GM20431 (cell line): ENCODE measurements around the gene NRXN3.
"Not testable (repeated sequence)": the region's sequence is repeated elsewhere in the genome, so short reads cannot be mapped to it uniquely, and the experiment has no call there.

Experiments used
- in situ Hi-C: fragments of 300-500 bp; cut with MseI, MboI; formaldehyde crosslinking; loops from one replicate; pipeline ENCODE4 v1.15.0; 2020; ENCODE audit warnings: low sequenced_read_pairs; ENCODE audit not compliant: unreplicated experiment

Gene NRXN3

DNA sequence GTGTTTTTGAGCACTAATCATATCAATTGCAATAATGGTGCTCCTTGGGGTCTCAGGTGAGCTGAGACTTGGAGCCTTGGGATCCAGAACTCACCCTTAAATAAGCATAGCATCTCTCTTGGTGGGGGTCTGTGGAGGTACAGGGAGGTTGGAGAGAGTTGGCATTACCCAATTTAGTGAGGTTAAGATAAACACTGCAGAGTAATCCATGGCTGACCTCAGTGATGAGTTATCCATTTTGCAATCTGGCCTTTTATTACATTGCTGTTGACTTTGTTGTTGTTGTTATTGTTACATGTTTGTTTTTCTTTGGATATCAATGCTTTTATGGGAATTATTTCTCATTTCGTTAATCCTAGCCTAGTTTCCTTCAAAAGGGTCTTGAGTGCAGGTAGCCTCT lies 373.3 kb downstream of the NRXN3 start:
- in situ Hi-C loops, result no loop called here

DNA sequence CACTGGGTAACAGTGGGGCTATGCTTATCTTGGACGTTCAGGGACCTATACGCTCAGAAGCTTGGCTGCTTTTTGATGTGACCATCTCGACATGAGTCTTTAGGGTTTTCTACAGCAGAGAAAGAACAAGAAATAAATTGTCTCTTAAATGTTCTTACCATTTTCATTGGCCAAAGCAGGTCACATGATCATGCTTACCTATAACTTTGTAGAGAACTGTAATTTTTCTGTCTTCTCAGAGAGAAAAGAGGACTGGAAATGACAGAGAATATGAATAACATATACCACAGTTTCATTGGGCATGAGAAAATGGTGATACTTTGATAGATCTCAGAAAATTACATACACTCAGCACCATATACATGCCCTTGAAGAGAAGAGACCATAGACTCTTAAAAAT lies 390.9 kb downstream of the NRXN3 start:
- in situ Hi-C loops, result no loop called here

DNA sequence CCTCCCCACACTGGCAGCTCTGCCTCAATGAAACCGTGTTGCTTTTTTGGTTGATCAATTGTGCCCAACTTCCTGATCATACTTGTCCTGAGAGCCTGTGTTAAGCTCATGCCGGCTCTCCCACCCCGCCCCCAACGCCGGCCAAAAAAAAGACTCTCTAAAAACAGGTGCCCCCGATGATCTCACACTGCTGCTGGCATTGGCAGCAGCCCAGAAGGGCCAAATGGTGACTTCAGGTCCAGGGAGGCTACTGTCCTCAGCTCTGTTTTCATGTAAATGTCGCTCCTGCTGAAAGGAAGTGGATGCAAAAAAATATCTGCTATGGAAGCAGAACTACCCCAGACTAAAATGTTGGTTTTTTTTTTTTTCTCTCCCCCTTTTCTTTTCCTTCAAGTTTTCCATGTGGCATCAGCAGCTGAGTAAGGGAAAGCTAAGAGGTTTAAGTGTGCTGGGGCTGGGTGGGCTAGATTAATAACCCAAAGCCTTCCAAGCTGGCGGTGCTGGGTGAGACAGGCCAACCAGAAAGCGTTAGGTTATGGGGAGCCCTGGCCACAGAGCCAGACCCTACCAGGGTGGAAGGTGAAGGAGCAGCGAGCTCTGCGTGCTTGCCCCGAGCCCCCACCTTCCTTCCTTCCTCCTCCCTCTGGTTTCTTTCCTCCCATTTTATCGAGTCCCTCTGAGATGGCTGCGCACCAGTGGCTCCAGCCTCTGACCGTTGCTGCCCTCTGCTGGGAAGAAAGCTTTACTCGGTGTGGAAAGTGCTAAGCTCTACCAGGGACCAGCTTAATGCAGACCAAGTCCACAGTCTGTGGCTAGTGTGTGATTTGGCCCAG lies 396.1 kb downstream of the NRXN3 start:
- in situ Hi-C loops, result no loop called here

DNA sequence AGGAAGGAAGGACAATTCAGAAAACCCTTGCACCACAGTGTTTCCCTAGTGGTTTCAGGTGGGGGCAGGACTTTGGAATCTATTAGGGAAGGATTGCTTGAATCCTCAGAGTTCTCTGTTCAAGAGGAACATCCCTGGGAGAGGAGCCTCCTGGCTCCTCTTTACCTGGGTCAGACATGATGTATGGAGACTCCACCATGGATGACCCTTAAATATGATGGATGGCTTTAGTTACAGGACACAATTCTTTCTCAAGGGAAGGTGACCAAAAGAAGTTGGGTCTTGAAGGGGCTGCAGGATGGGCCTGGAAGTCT lies 396.6 kb downstream of the NRXN3 start:
- in situ Hi-C loops, result no loop called here

DNA sequence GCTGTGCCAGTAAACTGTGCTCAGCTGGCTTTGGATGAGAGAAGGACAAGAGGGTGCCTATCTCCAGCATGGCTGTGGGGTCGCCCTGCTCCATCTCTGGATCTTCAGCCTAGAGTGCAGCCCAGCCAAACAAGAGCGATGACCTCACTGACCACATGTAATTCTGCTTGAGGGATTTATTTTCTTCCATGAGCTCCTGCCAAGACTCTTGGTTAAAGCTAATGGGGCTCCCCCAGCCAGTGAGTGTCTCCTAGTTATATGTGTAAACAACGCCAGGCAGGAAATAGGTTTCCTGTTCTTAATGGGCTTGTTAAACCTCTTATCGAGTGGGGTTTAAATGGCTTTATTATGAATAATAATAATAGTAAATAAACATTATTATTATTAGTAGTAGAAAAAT lies 397.2 kb downstream of the NRXN3 start:
- in situ Hi-C loops, result no loop called here

DNA sequence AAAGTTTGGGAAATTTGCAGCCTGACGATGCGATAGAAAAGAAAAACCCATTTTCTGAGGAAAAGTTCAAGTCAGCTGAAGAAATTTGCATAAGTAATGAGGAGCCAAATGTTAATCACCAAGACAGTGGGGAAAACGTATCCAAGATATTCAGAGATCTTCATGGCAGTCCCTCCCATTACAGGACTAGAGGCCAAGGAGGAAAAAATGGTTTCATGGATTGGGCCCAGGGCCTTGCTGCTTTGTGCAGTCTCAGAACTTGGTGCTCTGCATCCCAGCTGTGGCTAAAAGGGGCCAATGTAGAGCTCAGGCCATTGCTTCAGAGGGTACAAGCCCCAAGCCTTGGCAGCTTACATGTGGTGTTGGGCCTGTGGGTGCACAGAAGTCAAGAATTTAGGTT lies 403.6 kb downstream of the NRXN3 start:
- in situ Hi-C loops, result not testable (repeated sequence)

DNA sequence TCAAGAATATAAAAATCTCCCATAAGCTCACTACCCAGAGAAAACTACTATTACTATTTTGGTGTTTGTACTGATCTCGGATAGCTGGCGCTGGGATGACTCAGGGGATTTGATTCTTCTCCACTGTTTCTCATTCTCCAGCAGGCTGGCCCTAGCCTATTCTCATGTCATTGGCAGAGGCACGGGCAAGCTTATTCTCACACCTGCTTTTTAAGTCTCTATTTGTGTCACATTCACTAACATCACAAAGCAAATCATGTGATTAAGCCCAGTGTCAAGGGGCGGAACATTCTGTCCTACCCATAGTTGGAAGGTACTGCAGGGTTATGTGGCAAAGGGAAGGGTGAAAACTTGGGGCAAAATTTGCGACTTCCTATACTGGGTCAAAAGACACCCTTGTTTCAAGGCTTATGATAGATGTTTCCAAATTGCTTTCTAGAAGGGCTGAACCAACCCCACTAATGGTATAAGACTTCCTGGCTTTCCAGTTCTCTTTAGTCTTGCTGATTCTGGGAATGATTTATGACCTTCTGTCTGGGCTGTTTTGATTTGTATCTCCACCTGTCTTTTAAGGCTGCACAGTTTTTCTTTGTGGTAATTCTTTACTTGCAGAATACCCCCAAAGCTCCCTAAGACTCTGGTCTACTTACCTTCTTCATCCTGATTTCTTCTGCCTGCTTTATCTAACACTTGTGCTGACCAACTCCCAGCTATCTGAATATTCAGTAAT lies 406.4 kb downstream of the NRXN3 start:
- in situ Hi-C loops, result loop anchor here (25.0 kb wide), 1 partner anchor 714 kb away; no protein-coding TSS in a partner anchor

DNA sequence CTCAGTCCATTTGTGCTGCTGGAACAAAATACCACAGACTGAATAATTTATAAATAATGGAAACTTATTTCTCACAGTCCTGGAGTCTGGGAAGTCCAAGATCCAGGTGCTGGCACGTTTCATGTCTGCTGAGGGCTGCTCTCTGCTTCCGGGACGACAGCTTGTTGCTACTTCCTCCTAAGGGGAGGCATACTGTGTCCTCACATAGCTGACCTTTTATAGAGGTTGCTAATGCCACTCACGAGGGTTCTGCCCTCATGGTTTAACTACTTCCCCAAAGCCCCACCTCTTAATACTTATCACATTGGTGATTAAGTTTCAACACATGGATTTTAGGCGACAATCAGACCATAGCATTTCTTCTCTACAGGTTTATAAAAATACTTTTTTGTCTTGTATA lies 411.1 kb downstream of the NRXN3 start:
- in situ Hi-C loops, result loop anchor here (25.0 kb wide), 1 partner anchor 719 kb away; no protein-coding TSS in a partner anchor

DNA sequence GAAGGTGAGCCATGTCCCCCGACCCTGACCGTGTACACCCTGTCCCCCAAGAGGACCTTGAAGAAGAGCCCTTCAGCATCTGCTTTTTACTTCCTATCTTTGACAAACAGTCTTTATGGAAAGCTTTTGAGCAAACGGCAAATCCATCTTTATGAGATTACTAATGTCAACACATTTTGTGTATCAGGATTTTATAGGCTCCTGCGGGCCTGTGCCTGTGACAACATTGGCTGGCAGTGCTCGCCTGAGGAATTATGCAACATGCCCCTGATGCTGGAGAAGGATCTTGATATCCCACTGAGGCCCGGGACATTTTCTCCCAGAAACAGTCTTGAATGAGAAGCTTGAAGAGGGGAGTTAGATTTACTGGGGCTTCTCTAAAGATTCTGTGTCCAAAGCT lies 416.5 kb downstream of the NRXN3 start:
- in situ Hi-C loops, result loop anchor here (25.0 kb wide), 1 partner anchor 724 kb away; no protein-coding TSS in a partner anchor

DNA sequence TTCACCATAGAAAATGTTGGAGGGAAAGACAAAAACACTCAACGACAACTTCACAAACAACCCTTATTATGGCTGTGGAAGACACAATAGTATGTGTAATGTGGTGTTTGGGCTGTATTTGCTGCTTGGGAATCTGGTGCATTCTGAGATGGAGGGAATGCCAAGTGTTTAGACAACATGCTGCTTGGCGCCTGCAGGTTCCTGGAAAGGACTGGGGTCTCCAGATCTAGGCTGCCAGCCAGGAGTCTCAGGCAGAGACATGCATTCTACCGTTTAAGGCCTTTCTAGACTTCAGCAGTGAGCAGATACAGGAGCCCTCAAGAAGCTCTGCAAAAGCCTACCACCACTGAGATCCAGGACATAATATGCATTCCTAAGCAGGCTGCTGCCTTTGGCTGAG lies 418.7 kb downstream of the NRXN3 start:
- in situ Hi-C loops, result loop anchor here (25.0 kb wide), 1 partner anchor 727 kb away; no protein-coding TSS in a partner anchor

DNA sequence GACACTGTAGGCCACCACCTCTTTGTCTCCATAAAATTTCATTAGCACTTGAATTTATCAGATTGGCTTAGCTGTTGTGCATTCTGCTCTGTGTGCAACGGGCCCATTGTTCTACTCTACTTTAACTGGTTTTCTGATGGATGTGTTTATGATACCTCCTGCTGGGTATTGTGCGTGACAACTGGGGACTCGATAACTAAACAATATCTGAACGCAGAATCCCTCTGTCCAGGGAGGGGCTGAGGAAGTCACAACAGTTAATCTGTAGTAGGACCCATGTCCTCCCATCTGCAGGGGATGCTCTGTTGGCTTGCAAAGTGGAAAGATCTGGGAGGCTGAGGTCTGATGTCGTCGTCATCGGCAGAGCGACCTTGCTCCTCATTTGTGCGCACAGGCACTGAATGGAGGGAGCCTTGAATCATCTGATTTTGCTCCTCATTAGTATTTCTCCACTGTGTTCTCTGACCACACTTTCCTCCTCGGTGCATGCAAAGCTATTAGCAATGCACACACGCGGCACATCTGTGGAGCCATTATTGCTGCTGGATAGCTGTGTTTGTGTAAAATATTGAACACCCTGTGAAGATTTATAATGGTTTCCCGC lies 422.5 kb downstream of the NRXN3 start:
- in situ Hi-C loops, result loop anchor here (25.0 kb wide), 1 partner anchor 730 kb away; no protein-coding TSS in a partner anchor

DNA sequence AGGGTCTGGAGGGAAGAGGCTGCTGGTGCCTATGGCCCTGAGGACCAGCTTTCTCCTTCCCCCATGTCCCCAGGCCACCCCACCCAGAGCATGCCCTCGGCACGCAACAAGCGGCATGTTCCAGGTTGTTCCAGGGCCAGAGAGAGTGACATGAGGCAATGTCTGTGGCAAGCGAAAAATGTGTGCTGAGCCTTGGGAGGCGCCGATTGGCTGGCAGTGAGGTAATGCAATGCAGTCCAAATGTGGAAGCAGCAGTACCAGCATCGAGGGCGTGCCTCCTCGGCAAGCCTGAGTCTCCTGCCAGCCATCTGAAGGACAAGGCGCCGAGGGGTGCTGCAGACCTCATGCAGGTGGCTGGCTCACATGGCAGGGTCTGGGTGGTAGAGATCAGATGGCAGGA lies 423.8 kb downstream of the NRXN3 start:
- in situ Hi-C loops, result loop anchor here (25.0 kb wide), 1 partner anchor 732 kb away; no protein-coding TSS in a partner anchor

DNA sequence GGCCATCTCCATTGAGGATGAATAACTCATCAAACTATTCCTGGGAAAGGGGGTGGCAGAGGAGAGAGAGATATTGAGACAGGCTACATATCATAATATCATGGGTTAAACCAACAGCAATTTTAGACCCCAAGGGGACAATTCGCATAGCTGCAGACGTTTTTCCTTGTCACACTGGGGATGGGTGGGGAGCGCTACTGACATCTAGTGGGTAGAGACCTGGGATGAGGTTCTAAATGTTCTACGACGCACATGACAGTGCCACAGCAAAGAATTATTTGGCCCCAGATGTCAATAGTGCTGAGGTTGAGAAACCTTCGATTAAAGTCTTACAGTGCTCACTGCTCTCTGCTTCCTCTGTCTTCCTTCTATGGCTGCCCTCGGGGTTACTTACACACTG lies 425.6 kb downstream of the NRXN3 start:
- in situ Hi-C loops, result loop anchor here (25.0 kb wide), 1 partner anchor 733 kb away; no protein-coding TSS in a partner anchor

DNA sequence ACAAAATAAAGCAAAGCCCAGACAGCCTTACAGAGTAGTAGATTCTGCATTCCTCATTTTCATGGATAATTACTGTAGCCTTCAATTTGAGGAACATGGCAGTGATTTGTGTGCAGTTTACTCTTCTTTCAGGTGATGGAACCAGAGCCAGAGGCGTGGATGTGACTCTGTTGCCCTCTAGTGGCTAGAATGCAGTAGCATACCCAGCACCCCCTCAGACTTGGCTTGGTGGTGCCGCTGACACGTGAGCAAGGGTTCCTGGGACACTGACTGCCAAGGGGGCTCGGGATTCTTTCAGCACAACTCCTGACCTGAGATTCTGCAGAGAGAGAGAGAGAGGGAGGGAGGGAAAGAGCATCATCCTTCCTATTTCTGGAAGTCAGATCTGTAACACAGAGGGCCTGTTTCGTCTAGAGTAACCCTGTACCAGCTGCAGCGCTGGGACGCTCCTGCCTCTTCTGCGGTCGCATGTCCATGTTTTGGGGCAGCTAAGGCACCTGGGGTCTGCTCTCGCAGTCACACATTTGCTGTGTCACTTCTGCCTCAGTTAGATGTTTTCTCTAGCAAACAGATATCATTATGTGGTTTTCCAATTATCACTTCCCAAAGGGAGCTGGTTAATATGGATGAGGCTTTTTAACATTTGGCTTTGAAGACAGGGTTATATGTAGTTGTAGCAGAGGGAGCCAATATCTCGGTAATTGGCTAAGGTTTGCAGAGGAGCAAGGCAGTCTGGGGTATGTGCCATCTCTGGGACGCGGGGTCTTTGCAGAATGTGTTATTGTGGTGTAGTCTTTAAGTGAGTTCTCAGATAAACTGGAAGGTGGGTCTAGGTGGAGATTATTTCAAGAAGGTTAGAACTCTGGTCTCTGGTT lies 428.1 kb downstream of the NRXN3 start:
- in situ Hi-C loops, result loop anchor here (25.0 kb wide), 1 partner anchor 736 kb away; no protein-coding TSS in a partner anchor

DNA sequence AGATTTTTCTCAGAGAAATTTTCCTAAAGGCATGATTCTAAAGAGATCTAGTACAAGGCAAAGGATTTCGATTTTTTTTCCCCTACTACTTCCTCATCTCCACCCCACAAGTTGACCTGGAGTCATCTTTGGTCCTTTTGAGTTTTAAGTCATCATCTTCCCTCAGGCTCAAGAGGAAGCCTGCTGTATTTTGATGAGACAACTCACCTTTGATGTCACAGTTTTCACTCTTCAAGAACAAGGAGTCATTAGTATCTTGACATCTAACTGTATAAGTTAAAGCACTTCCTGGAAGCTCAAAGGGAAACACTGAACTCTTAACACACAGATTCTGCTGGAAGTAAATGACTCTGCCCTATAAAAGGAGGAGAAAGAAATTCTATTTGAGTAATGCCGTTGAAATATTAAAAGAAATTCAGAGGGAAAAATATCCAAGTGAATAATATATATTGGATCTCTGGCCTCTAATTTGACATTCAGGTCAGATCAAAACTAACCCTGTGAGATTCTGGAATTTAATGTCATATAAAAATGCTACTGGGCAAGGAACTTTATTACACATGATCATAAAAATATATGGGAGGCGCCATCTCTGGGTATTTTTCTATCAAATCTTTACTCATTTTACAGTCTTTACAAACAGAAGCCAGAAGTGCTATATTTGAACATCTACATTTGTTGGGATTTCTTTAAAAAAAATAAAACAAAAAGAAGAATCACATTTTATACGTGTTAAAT lies 435.0 kb downstream of the NRXN3 start:
- in situ Hi-C loops, result no loop called here

DNA sequence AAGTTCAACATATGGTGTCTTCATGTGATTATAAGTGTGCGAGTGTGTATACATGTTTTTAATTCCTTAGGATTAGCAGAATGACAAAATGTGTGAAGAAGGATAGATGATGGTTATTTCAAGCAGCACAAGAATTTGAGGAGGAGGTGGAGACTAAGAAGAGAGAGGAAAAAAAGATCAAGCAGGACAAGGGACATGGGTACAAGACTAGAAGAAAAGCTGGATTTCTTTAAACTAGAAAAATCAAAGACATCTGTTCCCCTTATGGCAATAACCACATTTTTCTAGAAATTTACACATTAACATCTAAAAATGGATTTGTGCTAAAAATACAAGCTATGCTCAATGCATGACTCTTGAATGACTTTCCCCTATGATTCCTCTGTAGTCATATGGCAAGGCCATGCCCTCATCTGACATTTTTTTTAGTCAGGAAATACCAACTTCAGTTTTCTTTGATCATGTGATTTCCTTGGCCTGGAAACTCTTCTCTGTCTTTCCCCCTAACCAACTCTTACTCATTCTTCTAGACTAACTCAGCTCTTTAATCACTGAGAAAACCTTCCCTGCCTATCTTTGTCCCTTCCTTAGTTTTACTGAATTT lies 435.8 kb downstream of the NRXN3 start:
- in situ Hi-C loops, result no loop called here

DNA sequence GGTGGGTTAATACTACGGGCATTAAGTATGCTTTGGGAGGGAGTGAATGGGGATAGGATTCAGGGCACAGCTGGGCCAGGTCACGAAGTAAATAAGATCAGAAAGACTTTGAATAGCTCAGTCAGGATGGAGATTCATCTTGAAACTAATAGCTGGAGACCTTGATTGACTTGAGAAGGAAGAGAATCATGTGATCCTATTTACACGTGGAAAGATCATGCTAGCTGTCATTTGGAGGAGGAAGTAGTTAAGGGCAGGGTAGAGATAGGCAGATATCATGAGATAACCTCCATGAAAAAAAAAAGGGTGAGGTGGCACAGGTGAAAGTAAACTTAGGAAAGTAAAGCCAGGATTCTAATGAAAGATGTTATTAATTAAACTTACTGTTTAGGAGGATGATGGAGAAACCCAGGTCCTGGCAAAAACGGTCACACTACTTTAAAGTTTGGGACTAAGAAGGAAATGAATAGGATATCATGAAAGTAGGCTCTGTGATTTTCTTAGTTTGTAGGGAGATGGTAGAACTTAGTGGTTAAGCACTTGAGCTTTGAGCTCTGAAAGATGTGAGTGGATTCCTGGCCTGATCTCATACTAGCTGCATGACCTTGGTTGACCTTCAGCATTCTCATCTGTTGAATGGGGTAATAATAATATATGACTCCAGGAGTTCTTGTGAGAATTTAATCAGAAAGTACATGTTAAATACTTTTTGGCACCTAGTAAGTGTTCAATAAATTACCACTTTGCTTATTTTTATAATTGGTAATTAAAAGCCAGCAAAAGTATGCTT lies 439.0 kb downstream of the NRXN3 start:
- in situ Hi-C loops, result no loop called here

DNA sequence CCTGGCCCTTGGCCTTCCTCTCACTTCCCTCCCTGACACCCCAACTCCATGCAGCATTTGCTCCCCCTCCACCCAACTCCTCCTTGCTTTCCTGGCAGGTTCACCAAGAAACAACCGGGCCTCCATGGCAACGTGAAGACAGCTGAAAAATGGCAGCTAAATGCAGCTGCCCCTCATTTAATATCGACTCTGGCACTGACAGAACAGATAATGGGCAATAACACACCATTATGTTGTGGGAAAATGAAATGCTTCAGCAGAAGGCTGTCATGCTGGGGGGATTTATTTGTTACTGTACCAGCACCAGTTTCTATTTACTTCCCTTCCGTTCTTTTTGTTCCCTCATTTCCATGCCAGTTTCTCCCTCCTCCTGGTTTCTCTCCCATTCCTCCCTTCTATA lies 440.8 kb downstream of the NRXN3 start:
- in situ Hi-C loops, result no loop called here
